H1 (cell line): ENCODE measurements around the gene NPTN. TPM values are rescaled to one million over a fixed set of nuclear protein-coding genes. Genes with fewer than 3 reads are reported as not detected.

Experiments
- BCL11A ChIP-seq, 2 experiments: IDR thresholded peaks; one replicate each; pipeline ENCODE4 v1.6.1; 2011; ENCODE audit warnings: low read depth in 2 of 2, low read length in 2 of 2, mild to moderate bottlenecking in 2 of 2
- CHD1 ChIP-seq: IDR thresholded peaks from 2 replicates; pipeline ENCODE4 v1.6.1; 2012; ENCODE audit warnings: low read depth, low read length, improper control_type of control experiment
- CHD2 ChIP-seq: IDR thresholded peaks from 2 replicates; pipeline ENCODE4 v1.6.1; 2012; ENCODE audit warnings: low read length, improper control_type of control experiment
- EGR1 ChIP-seq: IDR thresholded peaks from 2 replicates; pipeline ENCODE4 v1.6.1; 2011; ENCODE audit warnings: low read depth, low read length, borderline replicate concordance
- EZH2 ChIP-seq: fragments of 200-600 bp; sonication (generic); IDR thresholded peaks from 2 replicates; pipeline ENCODE4 v1.7.1; 2012; ENCODE audit warnings: low read depth, mild to moderate bottlenecking, moderate library complexity, low read length, inconsistent platforms; ENCODE audit not compliant: severe bottlenecking
- FOSL1 ChIP-seq: IDR thresholded peaks from 2 replicates; pipeline ENCODE4 v1.6.1; 2011; ENCODE audit warnings: mild to moderate bottlenecking, low read depth, low read length, moderate library complexity; ENCODE audit not compliant: insufficient read depth
- GABPA ChIP-seq: IDR thresholded peaks from 2 replicates; pipeline ENCODE4 v1.6.1; 2011; ENCODE audit warnings: mild to moderate bottlenecking, low read length, moderate library complexity, borderline replicate concordance; ENCODE audit not compliant: insufficient read depth
- GTF2F1 ChIP-seq: IDR thresholded peaks from 2 replicates; pipeline ENCODE4 v1.6.1; 2012; ENCODE audit warnings: low read depth, low read length, improper control_type of control experiment, borderline replicate concordance
- HDAC2 ChIP-seq, 2 experiments: fragments of 300-600 bp in 1 of 2; sonication (generic) in 1 of 2; IDR thresholded peaks; 2 replicates each; pipeline ENCODE4 v1.6.1; 2011 to 2012; ENCODE audit warnings: low read depth in 2 of 2, low read length in 2 of 2, mild to moderate bottlenecking in 2 of 2, moderate library complexity in 2 of 2, borderline replicate concordance in 1 of 2, inconsistent platforms in 1 of 2
- KDM5A ChIP-seq: fragments of 200-600 bp; IDR thresholded peaks from 2 replicates; pipeline ENCODE4 v1.7.1; 2012; ENCODE audit warnings: mild to moderate bottlenecking, low read length, inconsistent platforms, mixed read lengths
- MAFK ChIP-seq: IDR thresholded peaks from 2 replicates; pipeline ENCODE4 v1.6.1; 2012; ENCODE audit warnings: low read depth, mild to moderate bottlenecking, improper control_type of control experiment, low read length
- NANOG ChIP-seq: IDR thresholded peaks from 2 replicates; pipeline ENCODE4 v1.6.1; 2011; ENCODE audit warnings: low read length, low read depth, mild to moderate bottlenecking, inconsistent platforms; ENCODE audit not compliant: insufficient read depth, poor library complexity, severe bottlenecking
- NRF1 ChIP-seq: IDR thresholded peaks from 2 replicates; pipeline ENCODE4 v1.6.1; 2011; ENCODE audit warnings: mild to moderate bottlenecking, low read depth, low read length, improper control_type of control experiment
- POLR2A ChIP-seq, 2 experiments: IDR thresholded peaks; 1 replicate in 1 of 2; 2 replicates in 1 of 2; pipeline ENCODE4 v1.6.1; 2011; ENCODE audit warnings: low read depth in 2 of 2, low read length in 2 of 2, mild to moderate bottlenecking in 2 of 2; ENCODE audit errors: control extremely low read depth in 1 of 2
- POLR2AphosphoS5 ChIP-seq: IDR thresholded peaks from 2 replicates; pipeline ENCODE4 v1.6.1; 2011; ENCODE audit warnings: low read depth, low read length
- POU5F1 ChIP-seq: IDR thresholded peaks from 2 replicates; pipeline ENCODE4 v1.6.1; 2011; ENCODE audit warnings: low read depth, mild to moderate bottlenecking, low read length, moderate library complexity
- RBBP5 ChIP-seq: IDR thresholded peaks from 2 replicates; pipeline ENCODE4 v1.7.1; 2012; ENCODE audit warnings: low read depth, mild to moderate bottlenecking, inconsistent platforms, low read length, moderate library complexity, borderline replicate concordance
- RNF2 ChIP-seq: fragments of 200-900, 300-1000 bp; sonication (generic); IDR thresholded peaks from 2 replicates; pipeline ENCODE4 v1.7.1; 2016; ENCODE audit warnings: borderline replicate concordance, low read depth, mild to moderate bottlenecking, antibody characterized with exemption, low read length; ENCODE audit not compliant: poor library complexity, severe bottlenecking; ENCODE audit errors: missing control alignments
- SIN3A ChIP-seq, 2 experiments: IDR thresholded peaks in 1 of 2; conservative IDR thresholded peaks in 1 of 2; 2 replicates each; pipeline ENCODE4 v1.6.1; 2011 to 2012; ENCODE audit warnings: low read length in 2 of 2, improper control_type of control experiment in 1 of 2, low read depth in 1 of 2, mild to moderate bottlenecking in 1 of 2
- SP4 ChIP-seq: IDR thresholded peaks from 2 replicates; pipeline ENCODE4 v1.6.1; 2012; ENCODE audit warnings: low read length, inconsistent platforms
- SUZ12 ChIP-seq: fragments of 200-600 bp; sonication (generic); IDR thresholded peaks from 2 replicates; pipeline ENCODE4 v1.6.1; 2012; ENCODE audit warnings: mild to moderate bottlenecking, inconsistent platforms, low read length, moderate library complexity, mixed read lengths
- TAF1 ChIP-seq: IDR thresholded peaks from 2 replicates; pipeline ENCODE4 v1.6.1; 2011; ENCODE audit warnings: mild to moderate bottlenecking, low read depth, low read length
- YY1 ChIP-seq: IDR thresholded peaks from 2 replicates; pipeline ENCODE4 v1.6.1; 2011; ENCODE audit warnings: low read depth, mild to moderate bottlenecking, low read length
- ZNF274 ChIP-seq: IDR thresholded peaks from 2 replicates; pipeline ENCODE4 v1.7.0; 2012; ENCODE audit warnings: low read length, borderline replicate concordance; ENCODE audit errors: extremely low read depth
- polyA plus RNA-seq, 7 experiments: library from polyadenylated mRNA; depleted of rRNA in 3 of 7; stranded (reverse) in 5 of 7; unstranded in 2 of 7; fragments of >200 nt in 5 of 7; fragments of 200-250 nt in 2 of 7; gene quantifications; 1 replicate in 5 of 7; 2 replicates in 1 of 7; 4 replicates in 1 of 7; pipeline versions ENCODE4 v1.2.1 to v1.2.3, GENCODE V29; 2011 to 2013; ENCODE audit warnings: missing spikeins in 2 of 7, mixed read lengths in 2 of 7
- total RNA-seq: library from RNA; stranded (reverse); fragmentation: NEBNext Ultra II Directional; extraction: Animal tissue kit (Norgen Biotek cat#: 25700); gene quantifications from 2 replicates; pipeline ENCODE4 v1.2.1, GENCODE V29; 2021

Gene NPTN
- total and polyA plus RNA-seq, 2 of the 8 experiments (the other 6 are each of a cell fraction or from before 2014, with no cell fraction given) = 67.0 to 113 TPM

DNA sequence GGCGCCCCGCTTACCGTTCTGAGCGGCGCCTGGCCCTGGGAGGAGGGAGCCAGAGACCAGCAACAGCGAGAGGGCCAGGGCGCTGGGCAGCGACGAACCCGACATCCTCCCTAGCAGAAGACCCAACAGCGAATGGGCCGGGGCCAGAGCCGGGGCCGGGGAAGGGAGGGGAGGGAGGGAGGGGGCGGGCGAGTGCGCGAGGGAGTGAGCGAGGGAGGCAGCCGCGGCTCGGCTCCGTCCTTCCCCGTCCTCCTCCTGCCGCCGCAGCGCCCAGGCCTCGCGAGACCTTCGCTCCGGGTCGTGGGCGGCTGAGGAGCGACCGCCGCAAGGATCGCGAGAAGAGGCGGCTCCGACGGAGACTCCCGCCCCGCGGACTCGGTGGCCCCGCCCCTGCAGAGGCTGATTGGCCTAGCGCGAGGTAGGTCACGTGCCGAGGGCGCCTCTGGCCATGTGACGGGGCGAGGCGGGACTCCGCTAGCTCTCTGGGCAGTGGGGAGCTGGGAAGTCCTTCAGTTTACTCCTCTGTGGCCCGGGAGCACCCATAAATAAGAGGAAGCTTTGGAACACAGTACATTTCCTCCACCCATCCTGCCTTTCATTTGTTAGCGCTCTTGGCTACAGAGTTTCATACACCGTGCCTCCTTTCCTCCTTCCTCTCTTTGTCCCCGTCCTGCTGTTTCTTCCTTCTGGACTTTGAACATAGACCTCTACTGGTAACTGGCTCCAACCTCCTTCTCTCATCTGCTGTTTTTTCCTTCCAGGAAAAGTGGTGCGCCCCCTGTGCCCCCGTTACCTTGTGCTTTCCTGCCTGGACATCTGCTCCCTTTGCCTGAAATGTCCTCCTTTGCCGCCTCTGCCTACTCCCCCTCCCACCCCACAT lies at the start of gene NPTN (continued):
- TF ChIP-seq POU5F1 = no peak
- no peak for TF ChIP-seq YY1
- TF ChIP-seq GABPA = no peak
- peak; percentile 91 for TF ChIP-seq TAF1
- no peak for TF ChIP-seq BCL11A (IDR thresholded peaks at IDR 0.05; ENCODE audit: low read depth in 2 of 2, low read length in 2 of 2)
- no peak for TF ChIP-seq NANOG
- TF ChIP-seq SIN3A (conservative IDR thresholded peaks at IDR 0.05 in 1 of 2, IDR thresholded peaks at IDR 0.05 in 1 of 2; ENCODE audit: low read depth in 1 of 2, low read length in 2 of 2) = peak in 1 of 2 experiments; percentile 54; a peak in 1 of 4 replicates
- TF ChIP-seq HDAC2 (IDR thresholded peaks at IDR 0.05; ENCODE audit: borderline replicate concordance in 1 of 2, low read depth in 2 of 2, low read length in 2 of 2) = no peak
- TF ChIP-seq FOSL1 = no peak
- TF ChIP-seq GTF2F1 = no peak
- TF ChIP-seq POLR2AphosphoS5 = peak; percentile 82
- TF ChIP-seq MAFK = no peak
- TF ChIP-seq RBBP5 = no peak
- TF ChIP-seq SP4 = peak; percentile 79; the same call in 1 of the 2 replicates
- TF ChIP-seq RNF2 = no peak
- peak; percentile 84 to 94 for TF ChIP-seq POLR2A (IDR thresholded peaks at IDR 0.05; ENCODE audit: control extremely low read depth in 1 of 2, low read depth in 2 of 2, low read length in 2 of 2)
- peak; percentile 97 for TF ChIP-seq CHD2
- peak; percentile 61 for TF ChIP-seq EGR1
- TF ChIP-seq EZH2 = no peak
- TF ChIP-seq CHD1 = no peak
- no peak for TF ChIP-seq NRF1
- no peak for TF ChIP-seq ZNF274
- TF ChIP-seq KDM5A = no peak
- no peak for TF ChIP-seq SUZ12
